Measurements from ENCODE around the gene SIX3. TPM values are rescaled to one million over a fixed set of nuclear protein-coding genes. Genes with fewer than 3 reads are reported as not detected.

The SIX3 gene
- total and polyA plus RNA-seq, 3 experiments from 2014 or later = not detected

- no peaks in the 10 kb centered on the region for H3K9me3 ChIP-seq (ENCODE audit: low read length)
Measured at GRCh38 chr2:44974064-44974715, 32.7 kb downstream of the SIX3 start.

GRCh38 chr2:44975571-44976450 is 34.3 kb downstream of the SIX3 start:
- CTCF ChIA-PET = interaction anchor here (1.1 kb wide), 1 partner anchor 20 kb away, joined by 4 read pairs; no protein-coding TSS in a partner anchor

More at GRCh38 chr2:44974064-44974715, 32.7 kb downstream of the SIX3 start:
- ChIA-PET POLR2A (no interaction called here), CTCF (no interaction called here)
- Histone ChIP-seq H3K36me3 (ENCODE audit: insufficient read depth, low read length) (no peaks in the 10 kb centered on the region), H3K4me3 (ENCODE audit: low read length) (no peak overlapping the region), H3K27ac (ENCODE audit: low read depth, low read length) (no peak overlapping the region), H3K27me3 (ENCODE audit: insufficient read depth, low read length, poor library complexity, severe bottlenecking) (no peaks in the 10 kb centered on the region), H3K4me1 (ENCODE audit: insufficient read depth, low read length) (no peaks in the 10 kb centered on the region)
- DNase-seq = no peak
- Mint-ChIP-seq H3K4me3 (peak overlapping the region in 1 of 7 donors; percentile 51), H3K4me1 (peaks cover 0 to 9% (median 0%) of the 10 kb centered on the region in 3 donors), H3K27me3 (peaks cover 2 to 49% of the 10 kb centered on the region in 2 donors), H3K9me3 (no peaks in the 10 kb centered on the region), H3K36me3 (no peaks in the 10 kb centered on the region), H3K27ac (no peak overlapping the region)

GRCh38 chr2:44979581-44979980 is 38.1 kb downstream of the SIX3 start:
- Histone ChIP-seq H3K9me3 (ENCODE audit: low read length) (no peaks in the 10 kb centered on the region), H3K4me1 (ENCODE audit: insufficient read depth, low read length) (no peaks in the 10 kb centered on the region), H3K4me3 (ENCODE audit: low read length) (no peak overlapping the region), H3K27me3 (ENCODE audit: insufficient read depth, low read length, poor library complexity, severe bottlenecking) (no peaks in the 10 kb centered on the region), H3K27ac (ENCODE audit: low read depth, low read length) (no peak overlapping the region), H3K36me3 (ENCODE audit: insufficient read depth, low read length) (no peaks in the 10 kb centered on the region)
- CTCF ChIA-PET = interaction anchor here (1.2 to 3.8 kb wide), 2 partner anchors 8 to 514 kb away, joined by 3 to 26 read pairs; no protein-coding TSS in a partner anchor
- no peak overlapping the region for H3K4me3 Mint-ChIP-seq
- POLR2A ChIA-PET = no interaction called here
- H3K4me1 Mint-ChIP-seq = peaks cover 0 to 5% (median 3%) of the 10 kb centered on the region in 3 donors
- H3K27me3 Mint-ChIP-seq = peaks cover 18 to 61% of the 10 kb centered on the region in 2 donors
- H3K9me3 Mint-ChIP-seq = peaks cover 0 to 2% (median 0%) of the 10 kb centered on the region in 5 donors
- no peaks in the 10 kb centered on the region for H3K36me3 Mint-ChIP-seq
- no peak for DNase-seq
- no peak overlapping the region for H3K27ac Mint-ChIP-seq

More at GRCh38 chr2:44975571-44976450, 34.3 kb downstream of the SIX3 start:
- Histone ChIP-seq H3K9me3 (ENCODE audit: low read length) (no peaks in the 10 kb centered on the region), H3K4me3 (ENCODE audit: low read length) (no peak overlapping the region), H3K36me3 (ENCODE audit: insufficient read depth, low read length) (no peaks in the 10 kb centered on the region), H3K27me3 (ENCODE audit: insufficient read depth, low read length, poor library complexity, severe bottlenecking) (no peaks in the 10 kb centered on the region), H3K27ac (ENCODE audit: low read depth, low read length) (no peak overlapping the region), H3K4me1 (ENCODE audit: insufficient read depth, low read length) (no peaks in the 10 kb centered on the region)
- peaks cover 0 to 9% (median 0%) of the 10 kb centered on the region in 3 donors for H3K4me1 Mint-ChIP-seq
- no peak overlapping the region for H3K27ac Mint-ChIP-seq
- H3K4me3 Mint-ChIP-seq = no peak overlapping the region
- peaks cover 8 to 52% of the 10 kb centered on the region in 2 donors for H3K27me3 Mint-ChIP-seq
- DNase-seq = no peak
- POLR2A ChIA-PET = no interaction called here
- H3K9me3 Mint-ChIP-seq = no peaks in the 10 kb centered on the region
- no peaks in the 10 kb centered on the region for H3K36me3 Mint-ChIP-seq

GRCh38 chr2:44980751-44981713 is 39.5 kb downstream of the SIX3 start:
- no peaks in the 10 kb centered on the region for H3K9me3 ChIP-seq (ENCODE audit: low read length)
- H3K27ac ChIP-seq (ENCODE audit: low read depth, low read length) = no peak overlapping the region
- no peaks in the 10 kb centered on the region for H3K4me1 ChIP-seq (ENCODE audit: insufficient read depth, low read length)
- Mint-ChIP-seq H3K4me1 (peaks cover 0 to 5% (median 3%) of the 10 kb centered on the region in 3 donors), H3K4me3 (no peak overlapping the region), H3K27ac (no peak overlapping the region), H3K36me3 (no peaks in the 10 kb centered on the region), H3K27me3 (peaks cover 18 to 59% of the 10 kb centered on the region in 2 donors), H3K9me3 (peaks cover 0 to 2% (median 0%) of the 10 kb centered on the region in 5 donors)
- CTCF ChIA-PET = interaction anchor here (1.1 to 3.8 kb wide), 13 partner anchors 10 to 599 kb away, joined by 3 to 26 read pairs (median 4); no protein-coding TSS in a partner anchor
- POLR2A ChIA-PET = no interaction called here
- H3K4me3 ChIP-seq (ENCODE audit: low read length) = no peak overlapping the region
- H3K27me3 ChIP-seq (ENCODE audit: insufficient read depth, low read length, poor library complexity, severe bottlenecking) = no peaks in the 10 kb centered on the region
- no peak for DNase-seq
- H3K36me3 ChIP-seq (ENCODE audit: insufficient read depth, low read length) = no peaks in the 10 kb centered on the region

GRCh38 chr2:44981714-44982108 is 40.2 kb downstream of the SIX3 start:
- Mint-ChIP-seq H3K9me3 (peaks cover 0 to 2% (median 0%) of the 10 kb centered on the region in 5 donors), H3K36me3 (no peaks in the 10 kb centered on the region), H3K4me1 (peaks cover 0 to 5% (median 3%) of the 10 kb centered on the region in 3 donors), H3K27ac (no peak overlapping the region), H3K27me3 (peaks cover 18 to 62% of the 10 kb centered on the region in 2 donors), H3K4me3 (no peak overlapping the region)
- Histone ChIP-seq H3K27ac (ENCODE audit: low read depth, low read length) (no peak overlapping the region), H3K36me3 (ENCODE audit: insufficient read depth, low read length) (no peaks in the 10 kb centered on the region), H3K27me3 (ENCODE audit: insufficient read depth, low read length, poor library complexity, severe bottlenecking) (peaks cover 3% of the 10 kb centered on the region), H3K9me3 (ENCODE audit: low read length) (no peaks in the 10 kb centered on the region), H3K4me3 (ENCODE audit: low read length) (no peak overlapping the region), H3K4me1 (ENCODE audit: insufficient read depth, low read length) (no peaks in the 10 kb centered on the region)
- ChIA-PET CTCF (interaction anchor here (1.0 to 3.8 kb wide), 14 partner anchors 9 to 598 kb away, joined by 3 to 26 read pairs (median 4); no protein-coding TSS in a partner anchor), POLR2A (no interaction called here)
- DNase-seq = peak; percentile 39 to 68 (median 47)

- no peaks in the 10 kb centered on the region for H3K4me1 ChIP-seq (ENCODE audit: insufficient read depth, low read length)
- no peaks in the 10 kb centered on the region for H3K36me3 Mint-ChIP-seq
- H3K9me3 ChIP-seq (ENCODE audit: low read length) = no peaks in the 10 kb centered on the region
- no peaks in the 10 kb centered on the region for H3K36me3 ChIP-seq (ENCODE audit: insufficient read depth, low read length)
- H3K27me3 Mint-ChIP-seq = peaks cover 20 to 64% of the 10 kb centered on the region in 2 donors
- H3K4me3 ChIP-seq (ENCODE audit: low read length) = no peak overlapping the region
- POLR2A ChIA-PET = interaction anchor here (0.7 kb wide), 1 partner anchor 792 kb away, joined by 4 read pairs; no protein-coding TSS in a partner anchor
- H3K27ac Mint-ChIP-seq = no peak overlapping the region
- CTCF ChIA-PET = interaction anchor here (1.4 kb wide), 1 partner anchor 28 kb away, joined by 5 read pairs; no protein-coding TSS in a partner anchor
- no peak overlapping the region for H3K27ac ChIP-seq (ENCODE audit: low read depth, low read length)
- H3K9me3 Mint-ChIP-seq = peaks cover 0 to 4% (median 4%) of the 10 kb centered on the region in 5 donors
- DNase-seq = no peak
- H3K27me3 ChIP-seq (ENCODE audit: insufficient read depth, low read length, poor library complexity, severe bottlenecking) = peaks cover 3% of the 10 kb centered on the region
- no peak overlapping the region for H3K4me3 Mint-ChIP-seq
- peaks cover 0 to 5% (median 3%) of the 10 kb centered on the region in 3 donors for H3K4me1 Mint-ChIP-seq
Measured at GRCh38 chr2:44983836-44984604, 42.5 kb downstream of the SIX3 start.

- no peak for DNase-seq
- Histone ChIP-seq H3K27me3 (ENCODE audit: insufficient read depth, low read length, poor library complexity, severe bottlenecking) (peaks cover 7% of the 10 kb centered on the region), H3K27ac (ENCODE audit: low read depth, low read length) (no peak overlapping the region), H3K4me1 (ENCODE audit: insufficient read depth, low read length) (no peaks in the 10 kb centered on the region), H3K36me3 (ENCODE audit: insufficient read depth, low read length) (no peaks in the 10 kb centered on the region), H3K9me3 (ENCODE audit: low read length) (no peaks in the 10 kb centered on the region), H3K4me3 (ENCODE audit: low read length) (no peak overlapping the region)
- no peak overlapping the region for H3K4me3 Mint-ChIP-seq
- no peaks in the 10 kb centered on the region for H3K4me1 Mint-ChIP-seq
- H3K27me3 Mint-ChIP-seq = peaks cover 12 to 68% of the 10 kb centered on the region in 2 donors
- peaks cover 6 to 16% (median 11%) of the 10 kb centered on the region in 5 donors for H3K9me3 Mint-ChIP-seq
- ChIA-PET POLR2A (no interaction called here), CTCF (no interaction called here)
- H3K27ac Mint-ChIP-seq = no peak overlapping the region
- H3K36me3 Mint-ChIP-seq = no peaks in the 10 kb centered on the region
Measured at GRCh38 chr2:44989176-44989575, 47.7 kb downstream of the SIX3 start.

Measured in CD8-positive, alpha-beta memory T cell (primary cell).